Measurements from ENCODE around the gene S100A5. TPM values are rescaled to one million over a fixed set of nuclear protein-coding genes. Genes with fewer than 3 reads are reported as not detected.
"Not testable (repeated sequence)": the region's sequence is repeated elsewhere in the genome, so short reads cannot be mapped to it uniquely, and the experiment has no call there.

S100A5 gene
- total and polyA plus RNA-seq, 10 of the 15 experiments (the other 5 are each of a cell fraction or from before 2014, with no cell fraction given) = 0.47 to 0.75 (median 0.56) TPM; not detected in 6

DNA sequence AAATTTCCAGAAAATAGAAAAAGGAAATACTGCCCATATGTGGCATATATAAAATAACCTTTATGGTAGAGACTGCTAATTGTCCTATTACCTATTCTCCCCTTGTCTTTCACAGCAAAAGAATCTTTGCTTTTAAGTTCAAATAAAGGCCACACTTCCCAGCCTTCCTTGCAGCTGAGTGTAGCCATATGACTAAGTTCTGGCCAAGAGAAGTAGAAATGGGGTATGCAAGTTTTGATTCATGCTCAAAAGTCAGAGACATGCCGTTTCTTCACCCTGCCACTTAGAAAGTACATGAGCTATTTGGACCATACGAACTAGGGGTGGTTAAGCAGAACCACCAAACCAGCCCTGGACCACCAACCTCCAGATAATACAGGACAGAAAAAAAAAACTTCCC, 43.2 kb upstream of the S100A5 start:
- ATAC-seq (no peak; the same call in 2 of the 3 replicates), FAIRE-seq (no peak), DNase-seq (ENCODE audit: low read depth, low spot score) (no peak)
- ChIA-PET CTCF (interaction anchor here (1.0 to 1.8 kb wide), 2 partner anchors 12 to 43 kb away, joined by 3 to 8 read pairs; partner anchors contain the start of gene S100A13), POLR2A (no interaction called here), RAD21 (ENCODE audit: unreplicated experiment) (interaction anchor here (1.2 kb wide), 1 partner anchor 32 kb away, joined by 5 read pairs; the partner anchor contains the start of gene S100A14), SMC1A (ENCODE audit: uncharacterized antibody, unreplicated experiment) (interaction anchor here (1.0 to 1.8 kb wide), 2 partner anchors 8 to 45 kb away, joined by 3 to 5 read pairs; partner anchors contain the start of gene S100A1)
- BruUV-seq (replicated peaks) = no TSS peak
- no peak for TF ChIP-seq YBX1 (IDR thresholded peaks at IDR 0.05)
- no peak for TF ChIP-seq MYC (IDR thresholded peaks at IDR 0.05; ENCODE audit: insufficient read depth, insufficient read length, insufficient replicate concordance, low read length, severe bottlenecking)
- no peak for TF ChIP-seq EED (IDR thresholded peaks at IDR 0.05; ENCODE audit: low read depth)
- TF ChIP-seq HDAC6 (IDR thresholded peaks at IDR 0.05; ENCODE audit: unreplicated experiment) = no peak
- TF ChIP-seq SMC3 (IDR thresholded peaks at IDR 0.05; ENCODE audit: borderline replicate concordance, low read length) = no peak
- H3K4me1 ChIP-seq (ENCODE audit: control insufficient read depth, insufficient read depth, low read length) = no peaks in the 10 kb centered on the region
- in situ Hi-C loops (cut with MboI) (no loop called here), intact Hi-C loops (cut with micrococcal nuclease; ENCODE audit: unreplicated experiment) (no loop called here)
- no peak overlapping the region for H3K4me2 ChIP-seq (ENCODE audit: control insufficient read depth, insufficient read depth)
- H3K9ac ChIP-seq (ENCODE audit: control insufficient read depth, insufficient read depth, low read length) = no peak overlapping the region
- H3K79me2 ChIP-seq (ENCODE audit: control insufficient read depth, insufficient read depth, low read length) = no peaks in the 10 kb centered on the region
- H4K20me1 ChIP-seq (ENCODE audit: control insufficient read depth, insufficient read depth) = no peaks in the 10 kb centered on the region
- no peaks in the 10 kb centered on the region for H3K36me3 ChIP-seq (ENCODE audit: control insufficient read depth in 2 of 2, insufficient read depth in 2 of 2, low read length in 1 of 2)
- H3K9me3 ChIP-seq (replicated peaks; ENCODE audit: control insufficient read depth, insufficient read depth, low read length) = no peaks in the 10 kb centered on the region
- no peak overlapping the region for H2AFZ ChIP-seq (ENCODE audit: control insufficient read depth, low read depth, low read length)
- H3K27me3 ChIP-seq (replicated peaks in 1 of 2; ENCODE audit: control insufficient read depth in 2 of 2, insufficient read depth in 2 of 2, low read length in 1 of 2) = no peaks in the 10 kb centered on the region
- 2% methylated on average over 2 of the region's 2 CpGs for WGBS (ENCODE audit: insufficient coverage, insufficient replicate concordance, low lambda C conversion rate, missing lambda C conversion rate)
- H3K4me3 ChIP-seq = no peak overlapping the region
- H3K27ac ChIP-seq (ENCODE audit: control insufficient read depth, insufficient read depth) = no peak overlapping the region

DNA sequence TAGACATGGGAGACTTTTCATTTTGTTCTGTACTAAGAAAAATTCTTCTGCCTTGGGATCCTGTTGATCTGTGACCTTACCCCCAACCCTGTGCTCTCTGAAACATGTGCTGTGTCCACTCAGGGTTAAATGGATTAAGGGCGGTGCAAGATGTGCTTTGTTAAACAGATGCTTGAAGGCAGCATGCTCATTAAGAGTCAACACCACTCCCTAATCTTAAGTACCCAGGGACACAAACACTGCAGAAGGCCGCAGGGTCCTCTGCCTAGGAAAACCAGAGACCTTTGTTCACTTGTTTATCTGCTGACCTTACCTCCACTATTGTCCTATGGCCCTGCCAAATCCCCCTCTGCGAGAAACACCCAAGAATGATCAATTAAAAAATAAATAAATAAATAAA, 42.8 kb upstream of the S100A5 start:
- ATAC-seq; H3K4me1 ChIP-seq (ENCODE audit: control insufficient read depth, insufficient read depth, low read length); H3K4me2 ChIP-seq (ENCODE audit: control insufficient read depth, insufficient read depth); DNase-seq (ENCODE audit: low read depth, low spot score); RAD21 ChIA-PET (ENCODE audit: unreplicated experiment); intact Hi-C loops (cut with micrococcal nuclease; ENCODE audit: unreplicated experiment); H3K9me3 ChIP-seq (replicated peaks; ENCODE audit: control insufficient read depth, insufficient read depth, low read length); H3K27ac ChIP-seq (ENCODE audit: control insufficient read depth, insufficient read depth); H4K20me1 ChIP-seq (ENCODE audit: control insufficient read depth, insufficient read depth); H3K27me3 ChIP-seq (replicated peaks in 1 of 2; ENCODE audit: control insufficient read depth in 2 of 2, insufficient read depth in 2 of 2, low read length in 1 of 2); BruUV-seq (replicated peaks); H3K36me3 ChIP-seq (ENCODE audit: control insufficient read depth in 2 of 2, insufficient read depth in 2 of 2, low read length in 1 of 2); H3K79me2 ChIP-seq (ENCODE audit: control insufficient read depth, insufficient read depth, low read length); H3K4me3 ChIP-seq; FAIRE-seq; SMC1A ChIA-PET (ENCODE audit: uncharacterized antibody, unreplicated experiment); H2AFZ ChIP-seq (ENCODE audit: control insufficient read depth, low read depth, low read length); in situ Hi-C loops (cut with MboI); POLR2A ChIA-PET; H3K9ac ChIP-seq (ENCODE audit: control insufficient read depth, insufficient read depth, low read length): not testable (repeated sequence)
- CTCF ChIA-PET = interaction anchor here (1.0 kb wide), 1 partner anchor 44 kb away, joined by 3 read pairs; the partner anchor contains the start of gene S100A13
- WGBS (ENCODE audit: insufficient coverage, insufficient replicate concordance, low lambda C conversion rate, missing lambda C conversion rate) = 50% methylated on average over 2 of the region's 3 CpGs

DNA sequence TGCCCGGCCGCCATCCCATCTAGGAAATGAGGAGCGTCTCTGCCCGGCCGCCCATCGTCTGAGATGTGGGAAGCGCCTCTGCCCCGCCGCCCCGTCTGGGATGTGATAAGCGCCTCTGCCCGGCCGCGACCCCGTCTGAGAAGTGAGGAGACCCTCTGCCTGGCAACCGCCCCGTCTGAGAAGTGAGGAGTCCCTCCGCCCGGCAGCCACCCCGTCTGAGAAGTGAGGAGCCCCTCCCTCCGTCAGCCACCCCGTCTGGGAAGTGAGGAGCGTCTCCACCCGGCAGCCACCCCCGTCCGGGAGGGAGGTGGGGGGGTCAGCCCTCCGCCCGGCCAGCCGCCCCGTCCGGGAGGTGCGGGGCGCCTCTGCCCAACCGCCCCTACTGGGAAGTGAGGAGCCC, 42.1 kb upstream of the S100A5 start:
- H3K9ac ChIP-seq (ENCODE audit: control insufficient read depth, insufficient read depth, low read length); ATAC-seq; DNase-seq (ENCODE audit: low read depth, low spot score); H3K27me3 ChIP-seq (replicated peaks in 1 of 2; ENCODE audit: control insufficient read depth in 2 of 2, insufficient read depth in 2 of 2, low read length in 1 of 2); RAD21 ChIA-PET (ENCODE audit: unreplicated experiment); H3K4me2 ChIP-seq (ENCODE audit: control insufficient read depth, insufficient read depth); H3K36me3 ChIP-seq (ENCODE audit: control insufficient read depth in 2 of 2, insufficient read depth in 2 of 2, low read length in 1 of 2); H2AFZ ChIP-seq (ENCODE audit: control insufficient read depth, low read depth, low read length); H3K9me3 ChIP-seq (replicated peaks; ENCODE audit: control insufficient read depth, insufficient read depth, low read length); H3K4me1 ChIP-seq (ENCODE audit: control insufficient read depth, insufficient read depth, low read length); BruUV-seq (replicated peaks); H3K79me2 ChIP-seq (ENCODE audit: control insufficient read depth, insufficient read depth, low read length); FAIRE-seq; H3K4me3 ChIP-seq; POLR2A ChIA-PET; intact Hi-C loops (cut with micrococcal nuclease; ENCODE audit: unreplicated experiment); SMC1A ChIA-PET (ENCODE audit: uncharacterized antibody, unreplicated experiment); H4K20me1 ChIP-seq (ENCODE audit: control insufficient read depth, insufficient read depth); H3K27ac ChIP-seq (ENCODE audit: control insufficient read depth, insufficient read depth); in situ Hi-C loops (cut with MboI): not testable (repeated sequence)
- WGBS (ENCODE audit: insufficient coverage, insufficient replicate concordance, low lambda C conversion rate, missing lambda C conversion rate) = 74% methylated on average over 13 of the region's 34 CpGs
- CTCF ChIA-PET = interaction anchor here (2.0 kb wide), 1 partner anchor 72 kb away, joined by 7 read pairs; no protein-coding TSS in a partner anchor

Data from GM12878 (cell line).